Heart left ventricle (tissue), 13 donors: Measurements from ENCODE around the gene GALM.

Experiments used
- CTCF ChIP-seq, 12 donors: fragments of 200-600 bp; sonication (generic) in 4 of 12; IDR thresholded peaks; one replicate each; pipeline versions ENCODE4 v1.5.0 to v1.8.0; 2018 to 2022; ENCODE audit warnings: antibody characterized with exemption in 12 of 12, mild to moderate bottlenecking in 5 of 12
- POLR2A ChIP-seq, 2 donors: fragments of 450-650 bp; IDR thresholded peaks; one replicate each; pipeline ENCODE4 v1.6.1; 2017; ENCODE audit warnings: antibody characterized with exemption in 2 of 2, mild to moderate bottlenecking in 2 of 2, moderate library complexity in 2 of 2
- donor health status: ischemic (EF 13 %, LVEDD 7.1; RV severe dilation, severe dysfunction).
- donor health status: DM: no; HTN: yes; CAD: no.
- donor health status: DM: no; HTN: no; CAD: no.
- donor health status: ischemic (EF 25% LVEDD 6.9; RV normal size, moderate dysfunction).
- donor health status: ischemic (EF 25% LVEDD 5.7; RV mildly dilated, moderate dysfunction).
- donor health status: ischemic (EF 35%, LVEDD 5.7; RV mildly dilated, moderate dysfunction).
- donor health status: nonischemic (EF 11% LVEDD 7.7; RV severe dilation, severe dysfunction).
- donor health status: DM: yes; HTN: yes; CAD: no.
- donor health status: PGD.
- donor health status: ischemic (EF 29% LVEDD 5.4; RV normal size, mild dysfunction).
- donor health status: nonischemic (EF 23%, LVEDD 6.1; RV moderate dilation, normal function).

GRCh38 chr2:38747007-38747424, 81.1 kb downstream of the GALM start:
- no peak for TF ChIP-seq CTCF (IDR thresholded peaks at IDR 0.05)
- TF ChIP-seq POLR2A (IDR thresholded peaks at IDR 0.05) = no peak
